OCI-LY3 (cell line): Measurements from ENCODE around the gene KCNF1.
A peak's percentile ranks its signal among the peaks of the same experiment; 100 is the strongest.

Experiments used
- H2AFZ ChIP-seq: fragments of 200-600, 300-600 bp; shearing (Covaris generic); 2 replicates; pipeline ENCODE4 v1.6.0; 2014; ENCODE audit warnings: antibody characterized with exemption, low read depth, low read length
- H3K27ac ChIP-seq: fragments of 200-600, 300-600 bp; sonication (generic); 2 replicates; pipeline ENCODE4 v1.5.1; 2014; ENCODE audit warnings: mild to moderate bottlenecking, low read length, moderate library complexity, mixed read lengths
- H3K27me3 ChIP-seq: fragments of 200-600, 300-600 bp; sonication (generic); 2 replicates; pipeline ENCODE4 v1.6.1; 2014; ENCODE audit warnings: low read depth, low read length, mixed read lengths
- H3K36me3 ChIP-seq: fragments of 200-600, 300-600 bp; sonication (generic); replicated peaks from 2 replicates; pipeline ENCODE3; 2014; ENCODE audit warnings: low read depth, low read length, mixed read lengths
- H3K4me1 ChIP-seq: fragments of 300-600, 200-600 bp; sonication (generic); 2 replicates; pipeline ENCODE4 v1.6.1; 2014; ENCODE audit warnings: low read length, mixed read lengths
- H3K4me2 ChIP-seq: fragments of 200-600, 300-600 bp; sonication (generic); 2 replicates; pipeline ENCODE4 v1.6.1; 2014; ENCODE audit warnings: low read length, mixed read lengths
- H3K4me3 ChIP-seq: fragments of 300-600, 200-600 bp; sonication (generic); 2 replicates; pipeline ENCODE4 v1.5.1; 2014; ENCODE audit warnings: antibody characterized with exemption, mild to moderate bottlenecking, low read length, moderate library complexity
- H3K79me2 ChIP-seq: fragments of 300-600, 200-600 bp; shearing (Covaris generic); 2 replicates; pipeline ENCODE4 v1.6.1; 2014; ENCODE audit warnings: mild to moderate bottlenecking, low read length, mixed read lengths
- H3K9ac ChIP-seq: fragments of 300-600, 200-600 bp; shearing (Covaris generic); 2 replicates; pipeline ENCODE4 v1.6.0; 2014; ENCODE audit warnings: mild to moderate bottlenecking, low read length, moderate library complexity
- H3K9me3 ChIP-seq: fragments of 200-600, 300-600 bp; shearing (Covaris generic); 2 replicates; pipeline ENCODE4 v1.6.1; 2014; ENCODE audit warnings: low read length, mixed read lengths; ENCODE audit not compliant: insufficient read depth
- H4K20me1 ChIP-seq: fragments of 200-600, 300-600 bp; sonication (generic); 2 replicates; pipeline ENCODE4 v1.6.1; 2016; ENCODE audit warnings: low read length, mixed read lengths; ENCODE audit not compliant: insufficient read depth
- EZH2phosphoT487 ChIP-seq: fragments of 200-600 bp; shearing (Covaris generic); IDR thresholded peaks from 2 replicates; pipeline ENCODE4 v1.6.1; 2018; ENCODE audit warnings: antibody characterized with exemption, mixed run types, low read depth
- TF ChIP-seq, protein P1 (sequence below): fragments of 200-600, 300-600 bp; sonication (generic); IDR thresholded peaks from 2 replicates; pipeline ENCODE4 v1.5.1; 2014; ENCODE audit warnings: antibody characterized with exemption, low read length, low read depth

KCNF1 gene

DNA sequence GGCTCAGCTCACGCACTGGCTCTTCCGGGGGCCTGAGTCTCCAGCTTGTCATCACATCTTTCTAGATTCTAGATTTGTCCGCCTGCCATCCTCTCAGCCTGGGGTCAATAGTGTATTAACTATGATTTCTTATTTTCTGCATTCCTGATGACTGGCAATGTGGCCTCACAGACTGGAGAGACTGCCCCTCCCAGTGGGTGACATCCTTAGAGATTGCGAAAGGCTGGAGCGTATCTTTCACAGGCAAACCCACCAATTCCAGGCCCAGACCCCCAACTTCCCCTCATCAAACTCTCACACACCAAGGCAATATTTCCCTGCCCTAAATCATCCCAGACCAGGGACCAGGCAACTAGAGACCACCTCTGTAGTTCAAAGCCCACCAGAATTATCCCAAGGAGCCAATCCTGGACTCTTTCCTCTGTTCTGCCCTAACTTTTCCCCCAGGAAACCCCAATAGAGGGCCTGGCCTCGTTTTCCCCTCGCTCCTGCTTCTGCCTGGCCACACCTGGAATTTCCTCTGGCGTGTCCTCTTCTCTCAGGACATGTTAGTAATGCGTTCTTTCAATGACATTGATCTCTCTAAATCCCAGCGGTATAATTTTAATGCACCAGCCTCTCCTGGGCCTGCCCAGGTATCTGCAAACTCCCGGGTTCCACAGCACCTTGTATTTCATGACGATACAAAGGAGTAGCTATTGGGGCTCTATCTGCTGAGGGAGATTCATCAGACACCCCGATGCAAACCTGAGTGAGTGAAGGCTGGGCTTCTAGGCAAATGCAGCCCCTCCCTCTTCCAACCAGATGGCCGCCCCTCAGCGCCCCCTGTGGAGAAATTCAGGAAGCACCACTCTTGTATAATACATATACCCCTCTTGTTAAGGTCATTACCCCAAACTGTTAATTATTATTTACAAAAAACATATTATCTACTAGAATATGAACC, 2.4 kb upstream of the KCNF1 start:
- Histone ChIP-seq H4K20me1 (no peaks in the 10 kb centered on the region), H3K4me2 (no peak overlapping the region), H3K27me3 (no peaks in the 10 kb centered on the region), H3K4me3 (no peak overlapping the region), H3K36me3 (no peaks in the 10 kb centered on the region), H3K4me1 (no peaks in the 10 kb centered on the region; the same call in 1 of the 2 replicates), H2AFZ (no peak overlapping the region), H3K27ac (no peak overlapping the region), H3K9ac (no peak overlapping the region), H3K9me3 (no peaks in the 10 kb centered on the region), H3K79me2 (no peaks in the 10 kb centered on the region)
- TF ChIP-seq, protein P1, sequence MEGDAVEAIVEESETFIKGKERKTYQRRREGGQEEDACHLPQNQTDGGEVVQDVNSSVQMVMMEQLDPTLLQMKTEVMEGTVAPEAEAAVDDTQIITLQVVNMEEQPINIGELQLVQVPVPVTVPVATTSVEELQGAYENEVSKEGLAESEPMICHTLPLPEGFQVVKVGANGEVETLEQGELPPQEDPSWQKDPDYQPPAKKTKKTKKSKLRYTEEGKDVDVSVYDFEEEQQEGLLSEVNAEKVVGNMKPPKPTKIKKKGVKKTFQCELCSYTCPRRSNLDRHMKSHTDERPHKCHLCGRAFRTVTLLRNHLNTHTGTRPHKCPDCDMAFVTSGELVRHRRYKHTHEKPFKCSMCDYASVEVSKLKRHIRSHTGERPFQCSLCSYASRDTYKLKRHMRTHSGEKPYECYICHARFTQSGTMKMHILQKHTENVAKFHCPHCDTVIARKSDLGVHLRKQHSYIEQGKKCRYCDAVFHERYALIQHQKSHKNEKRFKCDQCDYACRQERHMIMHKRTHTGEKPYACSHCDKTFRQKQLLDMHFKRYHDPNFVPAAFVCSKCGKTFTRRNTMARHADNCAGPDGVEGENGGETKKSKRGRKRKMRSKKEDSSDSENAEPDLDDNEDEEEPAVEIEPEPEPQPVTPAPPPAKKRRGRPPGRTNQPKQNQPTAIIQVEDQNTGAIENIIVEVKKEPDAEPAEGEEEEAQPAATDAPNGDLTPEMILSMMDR = peak; percentile 50
- TF ChIP-seq EZH2phosphoT487 = no peak

DNA sequence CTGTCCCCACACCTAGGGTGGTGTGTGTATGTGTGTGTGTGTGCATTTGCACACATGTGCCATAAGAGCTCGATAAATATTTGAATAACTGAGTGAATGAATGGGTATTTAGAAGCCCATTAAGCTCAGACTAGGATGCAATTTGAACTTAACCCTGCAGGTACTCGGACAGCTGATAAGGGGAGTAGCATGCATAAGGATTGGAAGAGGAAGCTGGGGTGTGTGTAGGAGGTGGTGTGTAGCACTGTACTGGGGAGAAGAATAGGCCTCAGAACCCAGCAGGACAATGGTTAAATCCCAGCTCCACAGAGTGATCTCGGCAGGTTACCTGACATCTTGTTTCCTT, 1.8 kb upstream of the KCNF1 start:
- H3K9me3 ChIP-seq = no peaks in the 10 kb centered on the region
- no peaks in the 10 kb centered on the region for H3K27me3 ChIP-seq
- H3K79me2 ChIP-seq = no peaks in the 10 kb centered on the region
- no peak overlapping the region for H3K27ac ChIP-seq
- no peaks in the 10 kb centered on the region for H3K36me3 ChIP-seq
- H2AFZ ChIP-seq = no peak overlapping the region
- no peaks in the 10 kb centered on the region for H4K20me1 ChIP-seq
- TF ChIP-seq, protein P1 = no peak
- TF ChIP-seq EZH2phosphoT487 = no peak
- no peak overlapping the region for H3K4me3 ChIP-seq
- H3K9ac ChIP-seq = no peak overlapping the region
- no peak overlapping the region for H3K4me2 ChIP-seq
- no peaks in the 10 kb centered on the region; the same call in 1 of the 2 replicates for H3K4me1 ChIP-seq

DNA sequence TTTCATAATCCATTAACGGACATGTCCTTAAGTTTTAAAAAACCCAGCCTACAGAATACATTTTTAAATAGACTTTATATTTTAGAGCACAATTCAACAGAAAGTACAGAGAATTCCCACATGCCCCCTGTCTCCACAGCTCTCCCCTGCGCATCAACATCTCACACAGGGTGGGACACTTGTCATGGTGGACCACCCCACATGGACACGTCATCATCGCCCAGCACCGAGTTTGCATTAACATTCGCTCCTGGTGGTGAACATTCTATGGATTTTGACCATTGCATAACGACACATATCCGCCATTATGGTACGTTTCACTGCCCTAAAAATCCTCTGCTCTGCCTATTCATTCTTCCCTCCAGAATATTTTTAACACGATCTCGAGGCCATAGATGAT, 1.1 kb upstream of the KCNF1 start:
- Histone ChIP-seq H3K4me3 (no peak overlapping the region), H3K27ac (no peak overlapping the region), H3K27me3 (no peaks in the 10 kb centered on the region), H4K20me1 (no peaks in the 10 kb centered on the region), H3K4me1 (no peaks in the 10 kb centered on the region; the same call in 1 of the 2 replicates), H3K36me3 (no peaks in the 10 kb centered on the region), H3K4me2 (no peak overlapping the region), H3K79me2 (no peaks in the 10 kb centered on the region), H2AFZ (no peak overlapping the region), H3K9ac (no peak overlapping the region), H3K9me3 (no peaks in the 10 kb centered on the region)
- TF ChIP-seq EZH2phosphoT487 = no peak
- TF ChIP-seq, protein P1 = no peak

DNA sequence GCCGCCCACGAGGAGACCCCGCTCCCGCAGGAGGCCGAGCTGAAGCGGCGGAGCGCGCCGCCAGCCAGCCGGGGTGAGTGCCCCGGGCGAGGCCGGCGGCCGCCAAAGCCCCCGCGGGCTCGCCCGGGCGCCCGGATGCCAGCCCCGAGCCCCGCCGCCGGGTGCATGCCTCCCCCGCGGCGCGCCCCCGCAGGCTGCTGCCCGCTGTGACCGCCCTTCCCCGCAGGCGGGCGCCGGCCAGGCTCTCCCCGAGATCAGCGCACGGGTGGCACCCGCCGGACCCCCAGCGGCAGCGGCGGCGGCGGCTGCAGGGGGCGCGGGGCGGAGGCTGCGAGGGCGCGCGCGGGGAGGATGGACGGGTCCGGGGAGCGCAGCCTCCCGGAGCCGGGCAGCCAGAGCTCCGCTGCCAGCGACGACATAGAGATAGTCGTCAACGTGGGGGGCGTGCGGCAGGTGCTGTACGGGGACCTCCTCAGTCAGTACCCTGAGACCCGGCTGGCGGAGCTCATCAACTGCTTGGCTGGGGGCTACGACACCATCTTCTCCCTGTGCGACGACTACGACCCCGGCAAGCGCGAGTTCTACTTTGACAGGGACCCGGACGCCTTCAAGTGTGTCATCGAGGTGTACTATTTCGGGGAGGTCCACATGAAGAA, 470 bp downstream of the KCNF1 start:
- Histone ChIP-seq H3K27ac (no peak overlapping the region), H3K36me3 (no peaks in the 10 kb centered on the region), H3K9me3 (no peaks in the 10 kb centered on the region), H3K9ac (no peak overlapping the region), H3K4me3 (no peak overlapping the region), H3K4me2 (no peak overlapping the region), H3K27me3 (no peaks in the 10 kb centered on the region), H2AFZ (no peak overlapping the region), H4K20me1 (no peaks in the 10 kb centered on the region), H3K79me2 (no peaks in the 10 kb centered on the region), H3K4me1 (no peaks in the 10 kb centered on the region; the same call in 1 of the 2 replicates)
- TF ChIP-seq, protein P1 = no peak
- no peak for TF ChIP-seq EZH2phosphoT487
